GM19351 (cell line): ENCODE measurements around the gene ITGB5.
A peak's percentile ranks its signal among the peaks of the same experiment; 100 is the strongest.
"Not testable (repeated sequence)": the region's sequence is repeated elsewhere in the genome, so short reads cannot be mapped to it uniquely, and the experiment has no call there.

Experiments used
- ATAC-seq: cut with Tn5 transposase; IDR thresholded peaks from one replicate; pipeline ENCODE4 v1.9.1; 2021; ENCODE audit warnings: mild to moderate bottlenecking, moderate library complexity; ENCODE audit not compliant: unreplicated experiment

Gene ITGB5

GRCh38 chr3:124837065-124837464 is 50.1 kb downstream of the ITGB5 start:
- no peak for ATAC-seq

GRCh38 chr3:124836448-124836847 is 50.7 kb downstream of the ITGB5 start:
- ATAC-seq: no peak

- peak; percentile 95 for ATAC-seq
These were observed 52.1 kb downstream of the ITGB5 start for GRCh38 chr3:124834723-124835718.

- no peak for ATAC-seq
These were observed 53.3 kb downstream of the ITGB5 start for GRCh38 chr3:124833710-124834332.

- no peak for ATAC-seq
These were observed 54.1 kb downstream of the ITGB5 start for GRCh38 chr3:124832782-124833709.

GRCh38 chr3:124831628-124832199 is 55.5 kb downstream of the ITGB5 start:
- no peak for ATAC-seq

- ATAC-seq: no peak
These were observed 57.2 kb downstream of the ITGB5 start for GRCh38 chr3:124829819-124830554.

GRCh38 chr3:124829178-124829818 is 57.9 kb downstream of the ITGB5 start:
- no peak for ATAC-seq

GRCh38 chr3:124827476-124828206 is 59.5 kb downstream of the ITGB5 start:
- not testable (repeated sequence) for ATAC-seq

GRCh38 chr3:124826703-124827102 is 60.5 kb downstream of the ITGB5 start:
- ATAC-seq: no peak

GRCh38 chr3:124824286-124824915 is 62.8 kb downstream of the ITGB5 start:
- ATAC-seq: no peak

- ATAC-seq: no peak
These were observed 63.5 kb downstream of the ITGB5 start for GRCh38 chr3:124823648-124824047.

GRCh38 chr3:124823206-124823605 is 64.0 kb downstream of the ITGB5 start:
- ATAC-seq: no peak

- ATAC-seq: no peak
These were observed 65.8 kb downstream of the ITGB5 start for GRCh38 chr3:124821356-124821755.

- ATAC-seq: no peak
These were observed 68.6 kb downstream of the ITGB5 start for GRCh38 chr3:124818398-124819091.

GRCh38 chr3:124817079-124817478 is 70.1 kb downstream of the ITGB5 start:
- ATAC-seq: no peak

- no peak for ATAC-seq
These were observed 71.0 kb downstream of the ITGB5 start for GRCh38 chr3:124816206-124816605.

- ATAC-seq: no peak
These were observed 71.4 kb downstream of the ITGB5 start for GRCh38 chr3:124815781-124816180.
